Vagina (tissue), 2 donors: ENCODE measurements around the gene PLEKHG4B.

ENCODE experiments used
- POLR2A ChIP-seq, 2 donors: fragments of 450-650 bp; IDR thresholded peaks; one replicate each; pipeline ENCODE4 v1.6.1; 2017; ENCODE audit warnings: antibody characterized with exemption in 2 of 2, mild to moderate bottlenecking in 2 of 2, moderate library complexity in 2 of 2
- POLR2AphosphoS5 ChIP-seq, 2 donors: sonication (generic); formaldehyde crosslinking; IDR thresholded peaks; one replicate each; pipeline ENCODE4 v1.9.0; 2017; ENCODE audit warnings: antibody characterized with exemption in 2 of 2, mild to moderate bottlenecking in 2 of 2, low read depth in 1 of 2; ENCODE audit not compliant: insufficient read depth in 1 of 2
- TF ChIP-seq, protein P1 (sequence below), 3 experiments: fragments of 450-650 bp in 2 of 3; fragments of 200-600 bp in 1 of 3; sonication (generic) in 1 of 3; IDR thresholded peaks; one replicate each; pipeline ENCODE4 v1.5.1; 2017 to 2019; ENCODE audit warnings: antibody characterized with exemption in 3 of 3, mild to moderate bottlenecking in 2 of 3, moderate library complexity in 2 of 3

GRCh38 chr5:77957-78804 is 13.8 kb upstream of the PLEKHG4B start:
- TF ChIP-seq POLR2AphosphoS5 (IDR thresholded peaks at IDR 0.05; ENCODE audit: insufficient read depth in 1 of 2, low read depth in 1 of 2) (no peak), POLR2A (IDR thresholded peaks at IDR 0.05) (no peak)
- TF ChIP-seq, protein P1, sequence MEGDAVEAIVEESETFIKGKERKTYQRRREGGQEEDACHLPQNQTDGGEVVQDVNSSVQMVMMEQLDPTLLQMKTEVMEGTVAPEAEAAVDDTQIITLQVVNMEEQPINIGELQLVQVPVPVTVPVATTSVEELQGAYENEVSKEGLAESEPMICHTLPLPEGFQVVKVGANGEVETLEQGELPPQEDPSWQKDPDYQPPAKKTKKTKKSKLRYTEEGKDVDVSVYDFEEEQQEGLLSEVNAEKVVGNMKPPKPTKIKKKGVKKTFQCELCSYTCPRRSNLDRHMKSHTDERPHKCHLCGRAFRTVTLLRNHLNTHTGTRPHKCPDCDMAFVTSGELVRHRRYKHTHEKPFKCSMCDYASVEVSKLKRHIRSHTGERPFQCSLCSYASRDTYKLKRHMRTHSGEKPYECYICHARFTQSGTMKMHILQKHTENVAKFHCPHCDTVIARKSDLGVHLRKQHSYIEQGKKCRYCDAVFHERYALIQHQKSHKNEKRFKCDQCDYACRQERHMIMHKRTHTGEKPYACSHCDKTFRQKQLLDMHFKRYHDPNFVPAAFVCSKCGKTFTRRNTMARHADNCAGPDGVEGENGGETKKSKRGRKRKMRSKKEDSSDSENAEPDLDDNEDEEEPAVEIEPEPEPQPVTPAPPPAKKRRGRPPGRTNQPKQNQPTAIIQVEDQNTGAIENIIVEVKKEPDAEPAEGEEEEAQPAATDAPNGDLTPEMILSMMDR (IDR thresholded peaks at IDR 0.05): no peak
